ENCODE results near the gene ARHGAP28.

ARHGAP28 gene

DNA sequence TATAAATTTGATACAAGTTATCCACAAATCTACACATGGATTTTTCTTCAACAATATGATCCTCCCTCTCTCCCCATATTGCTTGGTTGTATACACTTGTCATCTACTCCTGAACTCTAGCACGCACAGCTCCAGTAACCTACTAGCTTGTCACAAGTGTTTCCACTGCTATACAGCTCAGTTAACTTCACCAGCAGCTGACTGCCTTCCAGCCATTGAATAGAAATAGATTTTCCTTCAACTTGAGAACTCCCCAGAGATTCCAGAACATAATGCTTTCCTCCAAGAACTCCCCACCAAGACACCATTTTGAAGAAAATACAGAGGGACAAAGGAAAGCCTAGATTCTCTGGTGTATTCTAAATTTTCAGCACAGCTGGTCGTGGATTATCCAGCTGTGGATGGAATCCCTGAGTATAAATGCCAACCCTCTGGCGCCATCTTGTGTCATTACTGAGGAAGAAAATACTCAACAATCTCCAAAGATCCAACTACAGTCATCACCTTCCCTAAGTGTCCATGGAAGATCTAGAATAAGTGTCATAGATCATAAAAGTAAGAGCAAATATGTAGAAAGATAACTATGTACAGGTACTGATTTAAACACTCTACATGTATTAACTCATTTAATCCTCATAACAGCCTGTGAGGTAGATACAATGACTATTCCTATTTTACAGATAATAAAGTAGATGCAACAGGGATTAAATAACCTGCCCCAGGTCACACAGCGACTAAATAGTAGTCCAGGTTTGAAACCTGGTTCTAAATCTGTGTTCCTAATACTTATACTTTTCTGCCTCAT is 156.7 kb downstream of the ARHGAP28 start:
- DNase-seq (ENCODE audit: low read depth): peak; percentile 71
- H3K4me3 ChIP-seq (replicated peaks; ENCODE audit: low read depth, low read length): no peak overlapping the region
- TF ChIP-seq, protein P1, sequence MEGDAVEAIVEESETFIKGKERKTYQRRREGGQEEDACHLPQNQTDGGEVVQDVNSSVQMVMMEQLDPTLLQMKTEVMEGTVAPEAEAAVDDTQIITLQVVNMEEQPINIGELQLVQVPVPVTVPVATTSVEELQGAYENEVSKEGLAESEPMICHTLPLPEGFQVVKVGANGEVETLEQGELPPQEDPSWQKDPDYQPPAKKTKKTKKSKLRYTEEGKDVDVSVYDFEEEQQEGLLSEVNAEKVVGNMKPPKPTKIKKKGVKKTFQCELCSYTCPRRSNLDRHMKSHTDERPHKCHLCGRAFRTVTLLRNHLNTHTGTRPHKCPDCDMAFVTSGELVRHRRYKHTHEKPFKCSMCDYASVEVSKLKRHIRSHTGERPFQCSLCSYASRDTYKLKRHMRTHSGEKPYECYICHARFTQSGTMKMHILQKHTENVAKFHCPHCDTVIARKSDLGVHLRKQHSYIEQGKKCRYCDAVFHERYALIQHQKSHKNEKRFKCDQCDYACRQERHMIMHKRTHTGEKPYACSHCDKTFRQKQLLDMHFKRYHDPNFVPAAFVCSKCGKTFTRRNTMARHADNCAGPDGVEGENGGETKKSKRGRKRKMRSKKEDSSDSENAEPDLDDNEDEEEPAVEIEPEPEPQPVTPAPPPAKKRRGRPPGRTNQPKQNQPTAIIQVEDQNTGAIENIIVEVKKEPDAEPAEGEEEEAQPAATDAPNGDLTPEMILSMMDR (IDR thresholded peaks at IDR 0.05; ENCODE audit: low read length, missing control alignments): peak; percentile 71

DNA sequence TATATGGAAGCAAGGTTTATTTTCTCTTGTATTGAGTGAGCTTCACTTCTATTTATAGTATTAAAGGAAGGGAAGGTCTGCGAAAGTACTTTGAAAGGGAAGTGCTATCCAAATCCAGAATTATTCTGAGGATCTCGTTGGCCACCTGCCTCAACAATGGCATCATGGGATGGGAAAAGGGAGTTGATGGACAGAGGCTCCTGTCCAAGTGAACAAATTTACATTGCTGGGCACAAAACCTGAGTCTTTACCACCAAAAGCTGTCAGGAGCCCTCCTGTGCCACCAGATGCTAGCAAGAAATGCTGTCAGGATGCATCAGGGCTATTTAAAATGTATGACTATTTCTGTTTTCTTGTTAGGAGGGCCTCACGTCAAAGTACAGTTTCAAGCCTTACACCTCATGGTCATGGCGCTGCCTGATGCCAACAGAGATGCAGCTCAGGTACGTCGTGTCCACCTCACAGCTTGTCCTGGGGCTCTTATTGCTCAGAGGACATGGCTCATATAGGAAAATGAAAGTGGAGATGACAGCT is 157.3 kb downstream of the ARHGAP28 start:
- no peak for DNase-seq (ENCODE audit: low read depth)
- TF ChIP-seq, protein P1 (IDR thresholded peaks at IDR 0.05; ENCODE audit: low read length, missing control alignments): no peak

DNA sequence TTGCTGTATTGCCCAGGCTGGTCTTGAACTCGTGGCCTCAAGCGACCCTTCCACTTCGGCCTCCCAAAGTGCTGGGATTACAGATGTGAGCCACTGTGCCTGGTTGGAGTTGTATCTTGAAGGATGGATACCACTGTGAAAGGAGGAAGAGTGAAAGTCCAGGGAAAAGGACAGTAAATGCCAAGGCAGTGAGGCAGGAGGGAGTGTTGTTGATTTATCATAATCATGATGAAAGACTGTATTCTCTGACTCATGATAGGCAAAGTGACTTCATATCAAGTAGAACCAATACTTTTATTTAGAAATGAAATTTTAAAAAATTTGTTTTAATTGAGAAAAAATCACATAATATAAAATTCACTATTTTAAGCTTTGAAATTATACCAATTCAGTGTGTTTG is 162.3 kb downstream of the ARHGAP28 start:
- DNase-seq (ENCODE audit: low read depth): no peak
- TF ChIP-seq, protein P1 (IDR thresholded peaks at IDR 0.05; ENCODE audit: low read length, missing control alignments): no peak
- H3K4me3 ChIP-seq (replicated peaks; ENCODE audit: low read depth, low read length): no peak overlapping the region

More for the DNA sequence above, 157.3 kb downstream of the ARHGAP28 start:
- H3K4me3 ChIP-seq (replicated peaks; ENCODE audit: low read depth, low read length): no peak overlapping the region

DNA sequence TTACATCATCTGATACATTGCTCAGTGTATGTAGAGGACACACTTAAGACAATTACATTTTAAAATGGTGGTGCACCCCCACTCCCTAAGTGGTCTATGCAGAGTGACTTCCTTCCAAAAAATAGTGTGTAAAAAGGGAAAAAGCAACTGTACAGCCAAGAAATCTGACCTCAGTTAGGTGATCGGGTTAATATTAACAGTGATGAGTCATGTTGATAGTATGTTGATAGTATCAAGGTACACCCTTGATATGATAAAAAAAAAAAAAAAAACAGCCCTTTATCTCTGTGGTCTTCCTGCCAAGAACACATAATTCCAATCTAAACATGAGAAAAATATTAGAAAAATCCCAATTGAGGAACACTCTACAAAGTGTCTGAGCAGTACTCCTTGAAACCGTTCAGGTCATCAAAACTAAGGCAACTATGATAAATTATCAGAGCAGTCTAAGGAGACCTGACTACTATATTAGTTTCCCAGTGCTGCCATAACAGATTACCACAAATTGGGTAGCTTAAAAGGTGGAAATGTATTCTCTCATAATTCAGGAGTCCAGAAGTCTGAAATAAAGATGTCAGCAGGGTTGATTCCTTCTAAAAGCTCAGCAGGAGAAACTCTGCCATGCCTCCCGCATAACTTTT is 171.9 kb downstream of the ARHGAP28 start:
- TF ChIP-seq, protein P1 (IDR thresholded peaks at IDR 0.05; ENCODE audit: low read length, missing control alignments): no peak
- no peak overlapping the region for H3K4me3 ChIP-seq (replicated peaks; ENCODE audit: low read depth, low read length)
- no peak for DNase-seq (ENCODE audit: low read depth)

DNA sequence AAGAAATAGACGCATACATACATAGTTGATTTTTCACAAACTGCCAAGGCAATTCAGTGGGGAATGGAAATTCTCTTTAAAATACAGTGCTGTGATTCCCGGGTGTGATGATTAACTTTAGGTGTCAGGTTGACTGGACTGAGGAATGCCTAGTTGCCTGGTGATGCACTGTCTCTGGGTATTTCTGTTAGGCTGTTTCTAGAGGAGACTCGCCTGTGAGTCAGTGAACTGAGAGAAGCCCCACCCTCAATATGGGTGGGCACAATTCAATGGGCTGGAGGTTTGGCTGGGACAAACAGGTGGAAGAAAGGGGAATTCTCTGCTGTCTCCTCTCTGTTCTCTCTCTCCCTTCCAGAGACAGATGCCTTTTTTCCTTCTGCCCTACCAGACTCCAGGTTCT is 187.6 kb downstream of the ARHGAP28 start:
- no peak overlapping the region for H3K4me3 ChIP-seq (replicated peaks; ENCODE audit: low read depth, low read length)
- TF ChIP-seq, protein P1 (IDR thresholded peaks at IDR 0.05; ENCODE audit: low read length, missing control alignments): no peak
- DNase-seq (ENCODE audit: low read depth): no peak

DNA sequence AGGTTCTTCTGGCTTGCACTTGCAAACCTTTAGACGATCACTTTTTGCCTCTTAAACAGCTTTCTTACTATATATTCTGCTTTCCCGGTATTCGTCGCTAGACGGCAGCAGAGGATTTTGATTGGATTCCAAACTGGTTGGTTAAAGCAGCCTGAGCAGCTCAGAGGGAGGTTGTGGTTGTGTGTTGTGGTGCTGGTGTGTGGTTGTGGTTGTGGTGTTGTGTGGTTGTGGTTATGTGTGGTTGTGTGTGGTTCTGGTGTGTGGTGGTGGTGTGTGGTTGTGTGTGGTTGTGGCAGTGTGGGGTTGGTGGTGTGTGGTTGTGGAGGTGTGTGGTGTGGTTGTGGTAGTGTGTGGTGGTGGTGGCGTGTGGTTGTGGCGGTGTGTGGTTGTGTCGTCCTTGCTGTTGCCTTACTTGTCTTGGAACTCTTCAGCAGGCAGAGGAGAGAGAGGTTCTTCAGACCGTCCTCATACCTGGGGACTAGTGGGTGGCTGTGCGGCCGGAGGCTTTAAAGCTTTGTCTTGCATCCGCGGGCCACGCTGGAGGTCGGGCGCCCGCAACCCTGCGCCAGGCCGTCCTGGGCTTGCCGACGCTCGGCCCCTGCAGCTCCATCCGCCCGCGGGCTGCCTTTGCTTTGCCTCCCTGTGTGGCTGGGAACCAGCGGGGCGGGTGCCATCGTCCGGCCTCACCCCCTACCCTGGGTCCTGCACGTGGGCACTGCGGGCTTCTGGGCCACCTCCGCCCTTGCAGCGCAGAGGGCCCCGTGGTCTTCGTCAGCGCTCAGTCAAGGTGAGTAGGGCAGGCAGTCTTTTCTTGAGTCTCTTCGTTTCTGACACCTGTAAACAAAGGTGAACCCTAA is 190.8 kb downstream of the ARHGAP28 start:
- TF ChIP-seq, protein P1 (IDR thresholded peaks at IDR 0.05; ENCODE audit: low read length, missing control alignments): peak; percentile 99
- peak; percentile 85 for DNase-seq (ENCODE audit: low read depth)
- no peak overlapping the region for H3K4me3 ChIP-seq (replicated peaks; ENCODE audit: low read depth, low read length)
